ENCODE data around the gene IGFBP6. TPM values are rescaled to one million over a fixed set of nuclear protein-coding genes. Genes with fewer than 3 reads are reported as not detected.

IGFBP6 gene
- total RNA-seq, 3 donors from 2014 or later, result 10.0 to 93.4 (median 27.1) TPM

DNA sequence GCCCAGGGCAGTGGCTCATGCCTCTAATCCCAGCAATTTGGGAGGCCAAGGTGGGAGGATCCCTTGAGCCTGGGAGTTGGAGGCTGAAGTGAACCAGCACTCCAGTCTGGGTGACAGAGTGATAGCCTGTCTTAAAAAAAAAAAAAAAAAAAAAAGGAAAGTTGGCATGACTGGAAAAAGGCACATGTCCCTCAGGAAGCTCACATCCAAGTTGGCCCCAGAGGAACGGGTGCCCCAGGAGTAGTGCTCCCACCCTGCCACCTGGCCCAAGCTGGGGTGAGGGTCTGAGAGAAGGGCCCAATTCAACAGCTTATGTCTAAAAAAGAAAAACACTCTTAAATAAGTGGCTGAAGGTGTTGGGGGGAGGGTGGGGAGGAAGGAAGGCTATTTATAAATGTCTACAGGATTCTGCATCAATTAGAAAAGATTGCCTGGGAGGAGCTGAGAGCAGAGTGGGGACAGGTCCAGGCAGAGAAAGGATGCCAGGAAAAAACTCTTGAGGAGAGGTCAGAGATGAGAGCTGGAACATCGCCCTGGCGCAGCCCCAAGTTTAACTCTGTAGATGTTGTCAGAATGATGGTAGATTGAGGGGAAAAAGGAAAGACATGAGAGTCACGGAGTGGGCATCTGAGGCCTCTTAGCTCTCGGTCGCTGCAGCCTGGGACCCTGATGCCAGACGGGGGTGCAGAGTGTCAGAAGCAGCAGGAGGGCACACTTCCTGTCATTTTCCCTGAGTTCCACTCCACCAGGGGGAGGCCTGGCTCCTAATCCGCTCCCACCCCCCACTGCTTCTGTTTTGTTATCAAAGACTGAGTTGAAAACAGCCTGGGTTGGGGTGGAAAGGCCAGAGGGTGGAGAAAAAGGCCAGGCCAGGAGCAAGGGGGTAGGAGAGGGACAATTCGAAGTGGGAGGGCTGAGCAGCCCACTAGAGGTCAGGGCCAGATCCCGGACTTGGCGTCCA, 25.6 kb upstream of the IGFBP6 start:
- Histone ChIP-seq H3K4me1 (ENCODE audit: low read depth) (no peaks in the 10 kb centered on the region), H3K36me3 (ENCODE audit: low read depth) (no peaks in the 10 kb centered on the region), H3K9me3 (no peaks in the 10 kb centered on the region), H3K4me3 (no peak overlapping the region)
- intact Hi-C loops (cut with DNase I, micrococcal nuclease), result no loop called here
- TF ChIP-seq, protein P1, sequence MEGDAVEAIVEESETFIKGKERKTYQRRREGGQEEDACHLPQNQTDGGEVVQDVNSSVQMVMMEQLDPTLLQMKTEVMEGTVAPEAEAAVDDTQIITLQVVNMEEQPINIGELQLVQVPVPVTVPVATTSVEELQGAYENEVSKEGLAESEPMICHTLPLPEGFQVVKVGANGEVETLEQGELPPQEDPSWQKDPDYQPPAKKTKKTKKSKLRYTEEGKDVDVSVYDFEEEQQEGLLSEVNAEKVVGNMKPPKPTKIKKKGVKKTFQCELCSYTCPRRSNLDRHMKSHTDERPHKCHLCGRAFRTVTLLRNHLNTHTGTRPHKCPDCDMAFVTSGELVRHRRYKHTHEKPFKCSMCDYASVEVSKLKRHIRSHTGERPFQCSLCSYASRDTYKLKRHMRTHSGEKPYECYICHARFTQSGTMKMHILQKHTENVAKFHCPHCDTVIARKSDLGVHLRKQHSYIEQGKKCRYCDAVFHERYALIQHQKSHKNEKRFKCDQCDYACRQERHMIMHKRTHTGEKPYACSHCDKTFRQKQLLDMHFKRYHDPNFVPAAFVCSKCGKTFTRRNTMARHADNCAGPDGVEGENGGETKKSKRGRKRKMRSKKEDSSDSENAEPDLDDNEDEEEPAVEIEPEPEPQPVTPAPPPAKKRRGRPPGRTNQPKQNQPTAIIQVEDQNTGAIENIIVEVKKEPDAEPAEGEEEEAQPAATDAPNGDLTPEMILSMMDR (IDR thresholded peaks at IDR 0.05), result no peak
- DNase-seq (peak in 1 of 3 donors; percentile 65), ATAC-seq (peak; percentile 4)

DNA sequence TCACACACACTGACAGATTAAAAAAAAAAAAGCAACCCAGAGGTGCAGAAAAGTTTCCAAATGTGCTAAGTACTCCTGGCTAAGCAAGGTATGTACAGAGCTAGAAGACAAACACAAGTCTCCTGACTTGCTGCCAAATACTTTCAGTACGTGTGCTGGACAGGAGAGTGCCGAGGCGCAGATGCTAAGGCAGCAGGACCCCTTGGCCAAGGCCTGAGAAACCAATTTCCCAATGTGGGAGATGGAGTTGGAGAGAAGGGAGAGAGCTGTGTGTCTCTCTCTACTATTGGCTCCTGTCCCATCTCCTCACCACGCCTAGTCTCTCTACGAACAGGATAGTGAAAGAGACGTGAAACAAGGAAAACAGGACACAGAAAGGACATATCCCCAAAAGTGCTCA, 23.6 kb upstream of the IGFBP6 start:
- intact Hi-C loops (cut with DNase I, micrococcal nuclease), result no loop called here
- Histone ChIP-seq H3K4me1 (ENCODE audit: low read depth) (peaks cover 4% of the 10 kb centered on the region), H3K36me3 (ENCODE audit: low read depth) (no peaks in the 10 kb centered on the region), H3K4me3 (no peak overlapping the region), H3K9me3 (no peaks in the 10 kb centered on the region)
- DNase-seq (no peak), ATAC-seq (no peak)
- TF ChIP-seq, protein P1 (IDR thresholded peaks at IDR 0.05), result no peak

DNA sequence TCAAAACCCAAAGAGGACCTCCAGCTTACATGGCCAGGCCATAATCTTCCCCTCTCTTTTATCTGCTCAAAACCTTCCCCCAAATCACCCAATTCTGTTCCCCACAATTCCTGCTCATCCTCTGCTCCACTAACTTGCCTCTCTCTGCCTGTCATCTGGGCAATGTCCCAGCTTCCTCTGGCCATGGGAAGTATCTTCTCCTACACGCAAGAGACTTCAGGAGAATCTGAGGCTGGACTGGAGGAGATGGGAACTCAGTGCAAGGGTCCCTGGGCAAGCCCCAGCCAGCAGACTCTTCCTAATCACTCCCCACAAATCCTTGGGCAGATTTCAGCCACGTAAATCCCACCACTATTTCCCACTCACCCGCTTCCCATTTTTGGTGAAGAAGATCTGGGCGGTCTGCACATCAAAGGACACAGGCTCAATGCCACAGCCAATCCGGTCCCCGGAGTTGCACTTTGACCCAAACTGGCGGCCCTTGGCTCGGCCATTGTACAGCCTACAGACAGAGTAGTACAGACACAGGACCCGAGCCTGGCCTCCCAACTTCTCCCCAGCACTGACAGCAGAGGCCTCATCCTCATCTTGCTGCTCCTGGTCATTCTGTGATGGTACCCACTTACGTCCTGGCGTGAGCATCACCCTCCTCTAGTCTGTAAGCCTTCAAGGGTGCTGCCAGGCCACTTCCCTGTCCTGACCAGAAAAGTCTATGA, 23.0 kb upstream of the IGFBP6 start:
- TF ChIP-seq, protein P1 (IDR thresholded peaks at IDR 0.05), result no peak
- intact Hi-C loops (cut with DNase I, micrococcal nuclease), result no loop called here
- ATAC-seq (no peak), DNase-seq (no peak)
- no peak overlapping the region for H3K4me3 ChIP-seq
- no peaks in the 10 kb centered on the region for H3K36me3 ChIP-seq (ENCODE audit: low read depth)
- H3K9me3 ChIP-seq, result no peaks in the 10 kb centered on the region
- peaks cover 4% of the 10 kb centered on the region for H3K4me1 ChIP-seq (ENCODE audit: low read depth)

DNA sequence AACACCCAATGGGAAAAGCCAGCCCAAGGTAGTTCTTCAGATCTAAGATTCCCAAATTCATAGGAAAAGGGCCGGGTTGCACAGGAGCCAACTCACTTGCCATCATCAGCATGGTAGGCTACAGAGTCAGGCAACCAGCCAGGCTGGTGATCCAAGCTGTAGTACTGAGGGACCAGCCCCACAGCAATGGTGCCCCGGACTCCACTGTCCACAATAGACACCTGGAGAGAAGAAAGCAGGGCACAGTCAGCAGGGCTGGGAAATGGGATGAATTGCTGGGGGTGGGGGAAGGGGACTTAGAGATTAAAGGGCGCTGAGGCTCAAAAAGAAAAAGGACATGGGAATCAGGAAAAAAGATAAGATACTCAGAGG, 22.5 kb upstream of the IGFBP6 start:
- no peak for ATAC-seq
- Histone ChIP-seq H3K4me1 (ENCODE audit: low read depth) (peaks cover 4% of the 10 kb centered on the region), H3K9me3 (no peaks in the 10 kb centered on the region), H3K4me3 (no peak overlapping the region), H3K36me3 (ENCODE audit: low read depth) (no peaks in the 10 kb centered on the region)
- TF ChIP-seq, protein P1 (IDR thresholded peaks at IDR 0.05), result no peak
- intact Hi-C loops (cut with DNase I, micrococcal nuclease), result no loop called here
- no peak for DNase-seq

DNA sequence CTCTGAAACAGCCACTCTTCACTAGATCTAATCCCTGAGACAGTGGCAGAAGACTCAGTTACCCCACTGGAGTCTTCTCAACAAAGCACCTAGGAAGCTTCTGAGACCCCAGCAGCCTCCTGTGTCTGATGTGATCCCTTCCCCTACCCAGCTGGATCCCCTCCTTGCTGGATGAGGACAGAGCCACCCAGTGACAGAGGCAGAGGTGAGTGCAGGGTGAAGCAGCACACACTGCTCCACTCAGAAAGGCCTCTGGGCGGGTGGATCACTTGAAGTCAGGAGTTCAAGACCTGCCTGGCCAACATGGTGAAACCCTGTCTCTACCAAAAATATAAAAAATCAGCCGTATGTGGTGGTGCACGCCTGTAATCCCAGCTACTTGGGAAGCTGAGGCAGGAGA, 21.0 kb upstream of the IGFBP6 start:
- no peak for ATAC-seq
- no peak for DNase-seq

More for the DNA sequence above, 21.0 kb upstream of the IGFBP6 start:
- no peak overlapping the region for H3K4me3 ChIP-seq
- H3K9me3 ChIP-seq, result no peaks in the 10 kb centered on the region
- H3K36me3 ChIP-seq (ENCODE audit: low read depth), result no peaks in the 10 kb centered on the region
- H3K4me1 ChIP-seq (ENCODE audit: low read depth), result peaks cover 4% of the 10 kb centered on the region
- intact Hi-C loops (cut with DNase I, micrococcal nuclease), result no loop called here
- TF ChIP-seq, protein P1 (IDR thresholded peaks at IDR 0.05), result no peak
